MG63 (cell line): Measurements from ENCODE around the gene AFAP1L1. TPM values are rescaled to one million over a fixed set of nuclear protein-coding genes. Genes with fewer than 3 reads are reported as not detected.

Experiments used
- DNase-seq: peaks from one replicate; pipeline ENCODE4 v3.0.0-alpha.2; 2020
- H3K27me3 ChIP-seq: fragments of 250-450 bp; sonication (Bioruptor Pico); 2 replicates; pipeline ENCODE4 v1.5.1; 2020; ENCODE audit warnings: mild to moderate bottlenecking, moderate library complexity
- H3K36me3 ChIP-seq: fragments of 250-450 bp; sonication (Bioruptor Pico); 2 replicates; pipeline ENCODE4 v1.5.1; 2020; ENCODE audit warnings: mild to moderate bottlenecking, moderate library complexity
- H3K4me3 ChIP-seq: fragments of 250-450 bp; sonication (Bioruptor Pico); 2 replicates; pipeline ENCODE4 v1.5.1; 2020; ENCODE audit warnings: mild to moderate bottlenecking, moderate library complexity
- H3K9me3 ChIP-seq: fragments of 250-450 bp; sonication (Bioruptor Pico); 2 replicates; pipeline ENCODE4 v1.5.1; 2020; ENCODE audit warnings: mild to moderate bottlenecking, moderate library complexity
- total RNA-seq: library from RNA; depleted of rRNA; stranded (reverse); fragments of >200 nt; shearing (Covaris generic); gene quantifications from 2 replicates; pipeline ENCODE4 v1.2.3, GENCODE V29; 2014; ENCODE audit warnings: low replicate concordance

The AFAP1L1 gene
- total RNA-seq, 1 experiment from 2014 or later: 8.1 TPM

DNA sequence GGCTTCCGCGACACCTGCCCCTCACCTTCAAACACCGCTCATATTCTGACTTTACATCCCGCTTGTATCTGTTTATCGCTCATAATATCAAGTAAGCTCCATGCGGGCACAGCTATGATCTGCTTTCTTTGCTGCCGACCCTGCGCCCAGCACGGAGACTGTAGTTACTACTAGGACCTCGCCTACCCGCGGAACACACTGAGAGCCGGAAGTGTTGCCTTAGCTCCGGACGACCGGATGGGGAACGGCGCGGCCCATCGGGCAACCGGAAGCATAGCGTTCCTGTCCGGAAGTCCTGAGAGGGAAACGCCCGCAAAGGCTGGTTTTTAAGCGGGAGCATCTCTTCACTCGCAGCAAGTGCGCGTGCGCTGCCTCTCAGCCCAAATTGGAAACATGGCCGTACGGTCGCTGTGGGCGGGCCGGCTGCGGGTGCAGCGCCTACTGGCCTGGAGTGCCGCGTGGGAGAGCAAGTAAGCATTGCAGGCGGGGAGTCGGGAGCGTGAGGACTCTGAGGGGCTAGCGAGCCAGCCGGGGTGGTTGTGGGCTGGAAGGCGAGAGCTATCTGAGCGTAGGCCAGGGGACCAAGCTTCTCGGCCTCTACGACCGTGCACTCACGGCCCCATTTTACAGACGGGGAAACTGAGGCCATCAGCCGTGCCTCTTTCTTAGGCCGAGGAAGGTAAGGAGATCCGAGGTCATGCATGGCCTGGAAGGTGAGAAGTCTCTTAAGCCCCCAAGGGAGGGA, 73.7 kb downstream of the AFAP1L1 start, which contains the start of gene GRPEL2:
Gene GRPEL2 (plus strand): TSS at position 353 of the 745 bp plus-strand sequence. CDS start 41 bp downstream, at position 394.
- Histone ChIP-seq H3K9me3 (no peaks in the 10 kb centered on the region), H3K27me3 (no peaks in the 10 kb centered on the region), H3K36me3 (peaks cover 41% of the 10 kb centered on the region), H3K4me3 (peak within 1 kb of the TSS; percentile 86)
- DNase-seq: peak; percentile 99

DNA sequence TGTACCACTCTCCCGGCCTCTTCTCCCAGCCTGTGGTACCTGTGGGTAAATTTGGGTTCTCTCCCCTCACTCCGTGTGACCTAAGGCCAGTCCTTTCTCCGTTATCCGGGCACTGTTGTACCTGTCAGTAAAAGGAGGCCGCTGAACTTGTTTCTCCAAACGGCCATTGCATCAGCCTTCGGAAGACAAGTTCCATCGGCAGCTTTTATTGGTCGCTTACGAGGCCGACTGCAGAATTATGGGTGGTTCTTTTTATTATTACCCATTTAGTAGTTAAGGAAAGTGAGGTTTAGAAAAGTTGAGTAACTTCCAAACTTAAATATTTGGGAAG, 74.2 kb downstream of the AFAP1L1 start:
- H3K4me3 ChIP-seq: peak overlapping the region; percentile 86
- H3K36me3 ChIP-seq: peaks cover 44% of the 10 kb centered on the region
- no peaks in the 10 kb centered on the region for H3K27me3 ChIP-seq
- DNase-seq: no peak
- H3K9me3 ChIP-seq: no peaks in the 10 kb centered on the region

DNA sequence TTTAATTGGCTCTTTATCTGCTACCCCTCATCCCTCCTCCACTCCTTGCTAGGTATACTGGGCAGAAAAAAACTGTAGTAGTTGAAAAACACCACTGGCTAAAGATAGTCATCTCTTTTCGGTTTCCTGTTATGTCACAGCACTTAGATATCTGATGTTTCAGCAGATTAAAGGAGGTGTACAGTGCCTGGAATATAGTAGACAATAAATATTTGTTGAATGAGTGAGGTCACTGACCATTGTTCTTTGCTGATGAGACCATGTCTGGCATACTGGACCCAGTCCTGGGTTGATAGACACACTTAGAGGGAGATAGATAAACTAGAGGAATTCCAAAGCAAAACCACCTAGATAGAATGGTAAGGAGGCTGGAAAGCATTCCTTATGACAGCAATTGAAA, 76.9 kb downstream of the AFAP1L1 start:
- Histone ChIP-seq H3K4me3 (no peak overlapping the region), H3K9me3 (no peaks in the 10 kb centered on the region), H3K36me3 (peaks cover 69% of the 10 kb centered on the region), H3K27me3 (no peaks in the 10 kb centered on the region)
- DNase-seq: no peak

DNA sequence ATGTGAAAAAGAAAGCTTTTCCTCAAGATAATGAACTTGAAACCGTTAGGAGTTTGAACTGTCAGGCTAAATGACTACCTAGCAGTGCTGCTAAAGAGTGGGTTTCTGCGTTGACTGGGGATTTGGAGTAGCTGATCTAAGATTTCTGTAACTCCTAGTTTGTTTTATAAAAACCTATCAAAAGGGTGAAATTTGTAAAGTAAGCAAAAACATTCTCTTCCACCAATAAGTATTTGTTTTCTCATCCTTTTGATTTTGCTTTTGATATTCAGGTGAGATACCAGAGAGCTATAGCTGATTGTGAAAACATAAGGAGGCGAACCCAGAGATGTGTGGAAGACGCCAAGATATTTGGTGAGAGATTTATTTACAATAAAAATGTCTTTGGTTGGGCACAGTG, 77.7 kb downstream of the AFAP1L1 start:
- Histone ChIP-seq H3K4me3 (no peak overlapping the region), H3K36me3 (peaks cover 77% of the 10 kb centered on the region), H3K9me3 (no peaks in the 10 kb centered on the region), H3K27me3 (no peaks in the 10 kb centered on the region)
- DNase-seq: no peak

DNA sequence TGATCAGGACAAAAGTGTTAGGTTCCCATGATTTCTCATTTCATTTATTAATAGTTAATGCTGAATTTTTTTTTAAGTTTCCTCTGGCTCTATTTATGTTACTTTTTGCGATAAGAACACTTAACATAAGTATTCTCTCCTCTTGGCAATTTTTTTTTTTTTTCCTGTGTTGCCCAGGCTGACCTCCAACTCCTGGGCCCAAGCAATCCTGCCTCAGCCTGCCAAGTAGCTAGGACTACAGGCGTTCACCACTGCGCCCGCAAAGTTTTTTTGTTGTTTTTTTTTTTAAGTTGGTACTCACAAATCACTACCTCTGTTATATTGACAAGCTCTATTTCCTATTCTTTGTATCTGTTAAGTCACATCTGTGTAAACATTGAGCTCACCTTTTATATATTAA, 80.5 kb downstream of the AFAP1L1 start:
- Histone ChIP-seq H3K27me3 (no peaks in the 10 kb centered on the region), H3K36me3 (peaks cover 84% of the 10 kb centered on the region), H3K9me3 (no peaks in the 10 kb centered on the region), H3K4me3 (no peak overlapping the region)
- DNase-seq: no peak

DNA sequence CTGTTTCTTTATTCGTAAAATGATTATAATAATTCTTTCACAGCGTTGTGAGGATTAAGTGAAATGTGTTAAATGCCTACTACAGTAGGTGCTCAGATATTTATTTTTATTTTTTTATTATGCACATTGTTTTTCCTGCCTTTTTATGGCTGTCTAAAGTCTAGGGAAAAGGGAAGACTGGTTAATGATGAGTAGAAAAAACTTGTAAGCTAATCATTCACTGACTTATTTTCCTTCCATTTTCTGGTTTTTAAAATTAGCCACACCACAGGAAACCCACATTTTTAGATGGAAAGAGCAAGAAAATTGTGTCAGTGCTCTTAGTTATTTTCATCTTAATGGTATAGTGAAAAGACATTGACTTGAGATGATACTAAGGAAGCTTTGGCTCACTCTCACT, 82.3 kb downstream of the AFAP1L1 start:
- Histone ChIP-seq H3K9me3 (no peaks in the 10 kb centered on the region), H3K36me3 (peaks cover 66% of the 10 kb centered on the region), H3K4me3 (no peak overlapping the region), H3K27me3 (no peaks in the 10 kb centered on the region)
- DNase-seq: no peak

DNA sequence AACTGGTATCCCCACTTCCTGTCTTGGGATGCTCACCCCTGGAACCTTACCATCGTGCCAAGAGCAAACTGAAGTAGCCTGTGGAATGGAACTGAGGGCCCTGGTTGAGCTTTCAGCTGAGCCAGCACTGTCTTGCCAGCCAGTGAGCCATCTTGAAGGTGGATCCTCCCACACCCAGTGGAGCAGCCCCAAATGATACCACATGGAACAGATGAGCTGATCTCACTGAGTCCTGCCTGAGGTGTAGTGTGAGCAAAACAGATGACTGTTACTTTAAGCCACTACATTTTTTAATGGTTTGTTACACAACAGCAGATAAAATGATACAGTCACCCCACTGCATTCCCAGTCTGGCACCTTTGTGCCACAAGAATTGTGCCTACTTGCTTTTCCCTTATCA, 84.0 kb downstream of the AFAP1L1 start:
- Histone ChIP-seq H3K36me3 (peaks cover 49% of the 10 kb centered on the region), H3K9me3 (no peaks in the 10 kb centered on the region), H3K27me3 (no peaks in the 10 kb centered on the region), H3K4me3 (no peak overlapping the region)
- DNase-seq: peak; percentile 30

DNA sequence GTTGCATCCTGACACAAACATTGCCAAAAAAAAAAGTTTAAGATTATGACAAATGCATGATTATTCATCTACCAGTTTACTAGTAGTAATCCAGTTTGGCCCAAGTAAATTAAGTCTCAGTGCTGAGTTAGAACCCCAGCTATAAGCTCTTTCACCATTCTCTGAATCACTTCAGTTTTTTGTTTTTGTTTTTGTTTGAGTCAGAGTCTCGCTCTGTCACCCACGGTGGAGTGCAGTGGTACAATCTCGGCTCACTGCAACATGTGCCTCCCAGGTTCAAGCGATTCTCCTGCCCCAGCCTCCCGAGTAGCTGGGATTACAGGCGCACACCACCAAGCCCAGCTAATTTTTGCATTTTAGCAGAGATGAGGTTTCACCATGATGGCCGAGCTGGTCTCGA, 84.7 kb downstream of the AFAP1L1 start:
- Histone ChIP-seq H3K36me3 (peaks cover 42% of the 10 kb centered on the region), H3K4me3 (no peak overlapping the region), H3K27me3 (no peaks in the 10 kb centered on the region), H3K9me3 (no peaks in the 10 kb centered on the region)
- no peak for DNase-seq

DNA sequence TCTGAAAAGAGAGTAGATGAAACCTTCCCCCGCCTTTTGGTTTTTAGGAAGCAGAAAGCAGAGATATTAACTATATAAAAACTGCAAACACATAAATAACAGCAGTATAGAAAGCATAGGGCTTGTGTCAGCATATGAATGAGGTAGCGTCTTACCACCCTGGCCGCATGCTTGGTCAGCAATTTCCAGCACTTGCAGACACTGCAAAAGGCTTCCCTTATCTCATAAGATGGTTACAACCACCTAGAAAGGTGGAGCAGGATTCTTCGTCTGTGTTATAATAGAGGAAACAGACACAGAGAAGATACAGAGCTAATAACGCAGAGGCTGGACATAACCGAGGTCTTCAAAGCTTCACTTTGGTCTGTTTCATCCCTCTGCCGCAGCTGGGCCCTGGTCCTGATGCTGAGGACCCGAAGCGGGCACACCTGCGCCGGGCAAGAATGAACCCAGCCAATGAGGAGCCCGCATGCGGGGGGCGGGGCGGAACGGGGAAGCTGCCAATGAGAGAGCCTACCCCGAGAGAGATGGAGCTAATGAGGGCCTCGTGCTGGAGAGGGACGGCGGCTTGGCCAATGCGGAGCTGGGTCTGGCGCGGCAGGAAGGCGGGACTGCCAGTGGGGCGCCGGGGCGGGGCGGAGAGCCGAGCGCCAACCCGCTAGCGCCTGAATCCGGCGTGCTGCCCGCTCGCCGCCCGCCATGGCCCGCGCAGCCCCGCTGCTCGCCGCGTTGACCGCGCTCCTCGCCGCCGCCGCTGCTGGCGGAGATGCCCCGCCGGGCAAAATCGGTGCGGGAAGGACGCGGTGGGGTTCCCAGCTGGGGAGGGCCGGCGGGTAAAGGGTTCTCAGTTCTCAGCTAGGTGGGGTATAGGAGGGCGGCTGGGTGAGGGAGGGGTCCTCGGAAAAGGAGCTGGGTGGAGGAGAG, 86.0 kb downstream of the AFAP1L1 start, which contains the start of gene PCYOX1L:
Gene PCYOX1L (plus strand): TSS at position 677 of the 924 bp plus-strand sequence. CDS start 23 bp downstream, at position 700.
- DNase-seq: peak; percentile 99
- H3K36me3 ChIP-seq: peaks cover 31% of the 10 kb centered on the region
- no peaks in the 10 kb centered on the region for H3K27me3 ChIP-seq
- peak within 1 kb of the TSS; percentile 84 for H3K4me3 ChIP-seq
- no peaks in the 10 kb centered on the region for H3K9me3 ChIP-seq

DNA sequence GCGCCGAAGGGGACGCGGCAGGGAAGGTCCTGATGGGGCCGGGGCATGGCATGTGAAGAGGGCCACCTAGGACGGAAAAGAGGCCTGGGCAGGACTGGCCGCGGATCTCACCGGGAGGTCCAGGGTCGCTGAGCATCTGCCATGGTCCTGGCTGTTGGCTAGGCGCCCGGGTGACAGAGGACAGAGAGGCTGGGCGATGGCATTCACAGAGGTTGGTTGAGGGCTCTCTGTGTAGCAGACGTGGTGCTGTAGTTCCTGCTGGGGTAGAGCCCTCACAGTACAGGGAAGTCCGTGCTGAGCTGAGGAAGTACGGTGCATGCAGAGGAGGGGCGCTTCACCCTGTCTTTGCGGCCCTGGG, 86.6 kb downstream of the AFAP1L1 start:
- DNase-seq: peak; percentile 27
- peaks cover 24% of the 10 kb centered on the region for H3K36me3 ChIP-seq
- no peaks in the 10 kb centered on the region for H3K27me3 ChIP-seq
- H3K4me3 ChIP-seq: peak overlapping the region; percentile 84
- H3K9me3 ChIP-seq: no peaks in the 10 kb centered on the region

DNA sequence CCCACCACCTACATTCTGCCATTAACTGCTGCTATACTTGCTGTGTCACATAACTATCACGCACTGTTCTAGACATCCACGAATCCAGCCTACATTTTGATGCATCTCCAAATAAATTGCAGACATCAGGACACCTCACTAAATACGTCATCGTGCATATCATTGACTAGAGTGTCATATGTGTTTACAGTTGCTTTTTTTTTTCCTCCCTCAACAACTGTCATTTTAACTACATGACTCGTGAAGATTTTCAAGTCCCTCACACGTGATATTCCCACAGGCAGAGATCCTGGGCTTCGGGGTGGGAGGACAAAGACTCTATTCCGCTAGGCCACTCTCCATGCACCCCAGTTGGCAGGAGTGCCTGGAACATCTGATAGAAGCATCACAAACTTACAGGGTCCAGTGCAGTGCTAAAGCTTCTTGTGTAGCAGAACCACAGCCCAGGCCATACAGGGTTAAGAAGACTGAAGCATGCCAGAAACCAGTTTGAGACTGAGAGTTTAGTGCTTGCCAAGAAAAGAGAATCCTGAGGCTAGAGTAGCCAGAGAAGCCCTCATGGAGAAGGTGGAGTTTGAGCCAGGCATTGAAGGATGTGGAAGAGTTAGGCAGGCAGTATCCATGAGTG, 87.3 kb downstream of the AFAP1L1 start:
- peaks cover 17% of the 10 kb centered on the region for H3K36me3 ChIP-seq
- H3K9me3 ChIP-seq: no peaks in the 10 kb centered on the region
- DNase-seq: no peak
- peak overlapping the region; percentile 84 for H3K4me3 ChIP-seq
- no peaks in the 10 kb centered on the region for H3K27me3 ChIP-seq

DNA sequence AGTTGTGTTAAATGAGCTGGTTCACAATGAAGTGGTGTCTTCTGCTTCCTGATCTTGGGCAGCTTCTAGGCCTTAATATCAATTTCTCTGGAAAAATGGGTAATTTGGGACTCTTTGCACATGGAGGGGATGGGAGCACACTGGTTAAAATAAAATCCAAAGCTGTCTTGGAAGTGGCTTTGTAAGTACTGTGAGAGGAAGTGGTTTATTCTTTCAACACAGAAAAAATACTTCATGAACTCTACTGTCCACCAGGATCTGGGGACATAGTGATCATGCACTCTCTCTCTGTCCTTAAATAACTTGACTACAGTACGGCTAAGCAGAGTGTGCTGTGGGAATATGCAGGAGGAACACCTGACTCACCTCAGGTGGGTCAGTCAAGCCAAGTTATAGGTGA, 88.6 kb downstream of the AFAP1L1 start:
- no peak for DNase-seq
- Histone ChIP-seq H3K36me3 (peaks cover 7% of the 10 kb centered on the region; the same call in 1 of the 2 replicates), H3K27me3 (no peaks in the 10 kb centered on the region), H3K9me3 (no peaks in the 10 kb centered on the region), H3K4me3 (no peak overlapping the region)

DNA sequence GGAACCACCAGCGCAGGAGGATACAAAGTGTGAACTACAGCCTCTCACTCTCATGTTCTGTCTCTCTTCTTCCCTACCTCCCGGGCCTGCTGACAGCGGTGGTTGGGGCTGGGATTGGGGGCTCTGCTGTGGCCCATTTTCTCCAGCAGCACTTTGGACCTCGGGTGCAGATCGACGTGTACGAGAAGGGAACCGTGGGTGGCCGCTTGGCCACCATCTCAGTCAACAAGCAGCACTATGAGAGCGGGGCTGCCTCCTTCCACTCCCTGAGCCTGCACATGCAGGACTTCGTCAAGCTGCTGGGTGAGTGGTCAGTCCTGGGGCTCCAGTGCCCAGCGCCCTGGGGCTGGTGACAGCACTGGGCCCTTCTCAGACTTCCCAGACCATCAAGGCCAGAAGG, 90.9 kb downstream of the AFAP1L1 start:
- no peak overlapping the region for H3K4me3 ChIP-seq
- no peaks in the 10 kb centered on the region for H3K36me3 ChIP-seq
- no peaks in the 10 kb centered on the region for H3K9me3 ChIP-seq
- DNase-seq: no peak
- no peaks in the 10 kb centered on the region for H3K27me3 ChIP-seq

DNA sequence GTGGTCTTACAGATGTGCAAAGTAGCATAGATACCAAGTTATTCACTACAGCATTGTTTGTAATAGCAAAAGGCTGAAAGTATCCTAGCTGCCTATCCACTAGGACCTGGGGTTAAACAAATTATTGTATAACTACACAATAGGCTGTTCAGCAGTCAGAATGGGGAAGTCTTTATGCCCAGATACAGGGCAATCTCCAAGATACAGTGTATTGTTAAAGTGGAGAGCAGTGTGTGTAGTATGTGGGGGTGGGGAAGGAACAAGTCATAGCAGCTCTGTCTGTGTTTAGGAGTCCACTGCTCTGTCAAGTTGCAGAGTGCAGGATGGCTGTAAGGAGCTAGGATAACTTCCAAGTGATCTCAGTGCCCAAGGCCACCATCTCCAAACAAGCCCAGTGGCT, 91.7 kb downstream of the AFAP1L1 start:
- DNase-seq: no peak
- Histone ChIP-seq H3K9me3 (no peaks in the 10 kb centered on the region), H3K36me3 (no peaks in the 10 kb centered on the region), H3K4me3 (no peak overlapping the region), H3K27me3 (no peaks in the 10 kb centered on the region)

DNA sequence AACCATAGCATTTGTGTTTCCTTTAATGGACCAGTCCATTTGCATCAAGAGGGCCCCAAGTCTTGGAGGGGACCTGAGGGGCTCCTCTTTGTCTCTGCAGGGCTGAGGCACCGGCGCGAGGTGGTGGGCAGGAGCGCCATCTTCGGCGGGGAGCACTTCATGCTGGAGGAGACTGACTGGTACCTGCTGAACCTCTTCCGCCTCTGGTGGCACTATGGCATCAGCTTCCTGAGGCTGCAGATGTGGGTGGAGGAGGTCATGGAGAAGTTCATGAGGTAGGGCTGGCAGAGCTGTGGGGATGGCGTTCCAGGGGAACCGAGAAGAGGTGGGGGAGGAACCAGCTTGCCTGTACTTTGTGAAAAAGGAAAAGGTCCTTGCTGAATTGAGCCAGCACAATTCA, 92.3 kb downstream of the AFAP1L1 start:
- no peaks in the 10 kb centered on the region for H3K9me3 ChIP-seq
- no peaks in the 10 kb centered on the region for H3K27me3 ChIP-seq
- no peak for DNase-seq
- no peaks in the 10 kb centered on the region for H3K36me3 ChIP-seq
- H3K4me3 ChIP-seq: no peak overlapping the region

DNA sequence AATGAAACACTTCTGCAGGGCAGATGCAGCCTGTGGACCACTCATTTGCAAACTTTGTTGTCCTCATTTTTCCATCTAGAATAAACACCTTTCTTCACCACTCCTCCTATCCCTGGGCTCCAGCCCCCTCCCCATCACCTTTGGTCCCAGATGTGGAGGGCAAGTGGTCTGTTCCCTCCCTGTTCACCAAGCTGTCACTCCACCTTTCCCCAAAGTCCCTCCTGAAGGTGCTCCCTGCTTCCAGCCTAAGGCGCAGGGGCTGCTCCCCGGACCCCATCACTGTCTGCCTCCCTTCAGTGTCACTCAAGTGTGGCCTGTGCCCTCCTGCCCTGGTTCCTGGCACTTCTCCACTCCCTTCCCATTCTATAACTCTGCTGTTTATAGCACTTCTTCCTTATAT, 93.1 kb downstream of the AFAP1L1 start:
- H3K4me3 ChIP-seq: no peak overlapping the region
- no peaks in the 10 kb centered on the region for H3K9me3 ChIP-seq
- H3K36me3 ChIP-seq: no peaks in the 10 kb centered on the region
- no peak for DNase-seq
- no peaks in the 10 kb centered on the region for H3K27me3 ChIP-seq

DNA sequence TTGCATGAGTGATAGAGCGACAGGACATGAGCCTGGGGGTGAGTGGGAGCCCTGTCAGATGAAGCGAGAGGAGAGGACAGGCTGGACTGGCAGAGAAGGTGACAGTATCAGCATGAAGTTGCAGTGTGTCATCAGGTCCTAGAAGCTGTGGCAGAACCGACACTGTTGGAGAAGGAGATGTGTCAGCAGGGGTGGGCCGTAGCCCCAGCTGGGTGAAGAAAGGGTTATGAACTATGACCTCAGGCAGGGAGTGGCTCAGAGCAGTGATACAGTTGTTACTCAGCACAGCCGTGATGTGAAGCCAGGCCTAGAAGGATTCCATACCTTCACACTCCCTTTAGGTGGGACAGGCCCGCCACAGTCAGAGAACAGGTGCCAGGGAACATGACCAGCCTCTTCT, 93.8 kb downstream of the AFAP1L1 start:
- H3K36me3 ChIP-seq: no peaks in the 10 kb centered on the region
- no peaks in the 10 kb centered on the region for H3K27me3 ChIP-seq
- H3K4me3 ChIP-seq: no peak overlapping the region
- H3K9me3 ChIP-seq: no peaks in the 10 kb centered on the region
- DNase-seq: no peak
